Spleen (tissue), 11 donors: Measurements from ENCODE around the gene SEC61B. TPM values are rescaled to one million over a fixed set of nuclear protein-coding genes. Genes with fewer than 3 reads are reported as not detected.

Experiments used
- DNase-seq: peaks from one replicate; pipeline ENCODE4 v3.0.0-alpha.2; 2020
- H3K27ac ChIP-seq, 8 donors: fragments of 200-600 bp; sonication (generic) in 7 of 8; 1 replicate in 4 of 8; 2 replicates in 4 of 8; pipeline versions ENCODE4 v1.5.0 to v1.8.0; 2016 to 2021; ENCODE audit warnings: inconsistent platforms in 4 of 8, mild to moderate bottlenecking in 4 of 8, moderate library complexity in 1 of 8
- H3K27me3 ChIP-seq, 7 donors: fragments of 200-600 bp; sonication (generic) in 6 of 7; replicated peaks in 1 of 7; 1 replicate in 4 of 7; 2 replicates in 3 of 7; pipeline versions ENCODE4 v1.5.0 to v1.8.0; 2016 to 2021; ENCODE audit warnings: inconsistent platforms in 3 of 7, mild to moderate bottlenecking in 1 of 7
- H3K36me3 ChIP-seq, 6 donors: fragments of 200-600 bp; sonication (generic) in 5 of 6; 1 replicate in 4 of 6; 2 replicates in 2 of 6; pipeline versions ENCODE4 v1.5.0 to v1.8.0; 2016 to 2021; ENCODE audit warnings: inconsistent platforms in 2 of 6
- H3K4me1 ChIP-seq, 6 donors: fragments of 200-600 bp; sonication (generic) in 5 of 6; 1 replicate in 3 of 6; 2 replicates in 3 of 6; pipeline versions ENCODE4 v1.5.0 to v1.8.0; 2016 to 2021; ENCODE audit warnings: inconsistent platforms in 3 of 6
- H3K4me3 ChIP-seq, 8 donors: fragments of 200-600 bp; sonication (generic) in 7 of 8; 1 replicate in 4 of 8; 2 replicates in 4 of 8; pipeline versions ENCODE4 v1.5.0 to v1.8.0; 2016 to 2021; ENCODE audit warnings: inconsistent platforms in 4 of 8, mild to moderate bottlenecking in 4 of 8, moderate library complexity in 2 of 8
- H3K9me3 ChIP-seq, 8 donors: fragments of 200-600 bp; sonication (generic) in 7 of 8; 1 replicate in 4 of 8; 2 replicates in 4 of 8; pipeline versions ENCODE4 v1.5.0 to v1.8.0; 2016 to 2021; ENCODE audit warnings: inconsistent platforms in 4 of 8
- CTCF ChIP-seq, 11 experiments: fragments of 200-600 bp in 7 of 11; fragments of 450-650 bp in 4 of 11; sonication (generic) in 4 of 11; IDR thresholded peaks in 8 of 11; conservative IDR thresholded peaks in 3 of 11; 1 replicate in 7 of 11; 2 replicates in 4 of 11; pipeline versions ENCODE4 v1.4.0 to v1.8.0; 2016 to 2021; ENCODE audit warnings: antibody characterized with exemption in 11 of 11, inconsistent platforms in 4 of 11, mild to moderate bottlenecking in 1 of 11
- POLR2A ChIP-seq, 3 donors: fragments of 450-650 bp; IDR thresholded peaks; one replicate each; pipeline ENCODE4 v1.5.1; 2017; ENCODE audit warnings: antibody characterized with exemption in 3 of 3, mild to moderate bottlenecking in 1 of 3
- POLR2AphosphoS5 ChIP-seq, 3 donors: sonication (generic); formaldehyde crosslinking; IDR thresholded peaks; one replicate each; pipeline ENCODE4 v1.5.1; 2017; ENCODE audit warnings: antibody characterized with exemption in 3 of 3
- WGBS, 5 donors: extraction: QIAGEN DNeasy Blood & Tissue Kit in 3 of 5; methylation state at CpG; one replicate each; pipeline versions ENCODE4 v1.1.5 to v1.1.7; 2013 to 2018; 5-methylcytosine and 5-hydroxymethylcytosine counted together
- intact Hi-C: fragments of 100-400 bp; cut with DNase I; formaldehyde crosslinking; loops from one replicate; pipeline ENCODE4 v1.15.0; 2023; ENCODE audit warnings: low total_unique reads
- polyA plus RNA-seq, 3 donors: library from polyadenylated mRNA; stranded (reverse); fragments of 200-250 nt; gene quantifications; one replicate each; pipeline ENCODE4 v1.2.1, GENCODE V29; 2013
- total RNA-seq, 7 donors: library from RNA; depleted of rRNA in 3 of 7; stranded (reverse); fragments of >200 nt in 3 of 7; fragmentation: NEBNext Ultra II Directional in 4 of 7; extraction: Animal tissue kit (Norgen Biotek cat#: 25700) in 4 of 7; gene quantifications; one replicate each; pipeline versions ENCODE4 v1.1.0 to v1.2.1, GENCODE V29; 2016 to 2021
- donor health status: healthy with polysubstance abuse.
- donor health status: DM: no; HTN: no; CAD: no; lungs with moderate emphysema.
- donor health status: DM: no; HTN: no; CAD: no.
- donor health status: Bipolar disorder and iron deficiency.
- donor health status: healthy.
- donor health status: DM: no; HTN: no; CAD: no.
- donor health status: DM: yes; HTN: yes; CAD: no.

SEC61B gene
- total and polyA plus RNA-seq, 10 donors: 70.4 to 244 (median 96.8) TPM

GRCh38 chr9:99189186-99189585 lies 32.9 kb upstream of the SEC61B start:
- 58 to 93% (median 89%) methylated on average over 2 of the region's 2 CpGs for WGBS, 5 donors
- Histone ChIP-seq H3K27me3 (no peaks in the 10 kb centered on the region), H3K27ac (peak overlapping the region in 1 of 8 donors; percentile 17), H3K4me3 (no peak overlapping the region), H3K9me3 (no peaks in the 10 kb centered on the region), H3K4me1 (peaks cover 8 to 28% (median 21%) of the 10 kb centered on the region in 6 donors), H3K36me3 (no peaks in the 10 kb centered on the region)
- intact Hi-C loops: no loop called here
- TF ChIP-seq POLR2AphosphoS5 (IDR thresholded peaks at IDR 0.05) (no peak), CTCF (IDR thresholded peaks at IDR 0.05 in 8 of 11, conservative IDR thresholded peaks at IDR 0.05 in 3 of 11) (no peak), POLR2A (IDR thresholded peaks at IDR 0.05) (no peak)
- no peak for DNase-seq

DNA sequence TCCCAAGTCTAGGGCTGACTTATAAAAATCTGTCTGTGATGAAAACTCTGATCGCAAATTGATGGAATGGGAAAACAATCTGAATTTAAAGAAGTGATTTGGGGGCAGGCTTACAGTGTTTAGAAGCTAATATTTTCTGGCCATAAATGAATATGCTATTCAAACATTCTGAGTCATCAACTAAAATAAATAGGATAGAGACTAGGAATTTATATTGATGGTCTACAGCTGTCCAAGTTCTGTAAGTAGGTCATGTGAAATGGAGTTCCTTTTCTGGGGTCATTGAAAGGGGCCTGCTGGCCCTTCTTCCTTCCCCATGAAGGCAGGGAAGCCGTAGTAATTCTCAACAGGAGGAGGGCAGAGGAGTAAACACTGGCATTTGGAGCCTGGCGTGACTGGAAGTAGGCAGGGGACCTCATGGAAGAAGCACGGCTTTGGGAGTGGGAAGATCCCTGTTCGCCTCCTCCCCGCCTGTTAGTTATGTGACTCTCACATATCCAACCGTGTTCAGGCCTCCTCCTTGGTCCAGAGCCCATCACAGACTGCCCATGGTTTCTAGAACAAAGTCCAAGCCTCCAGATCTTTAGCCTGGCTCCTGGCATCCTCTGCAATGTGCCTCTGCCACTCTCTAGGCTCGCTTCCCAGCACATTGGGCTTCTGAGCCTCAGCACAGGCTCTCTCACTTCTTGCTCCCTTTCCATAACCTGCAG lies 32.0 kb upstream of the SEC61B start:
- Histone ChIP-seq H3K4me1 (peaks cover 0 to 19% (median 12%) of the 10 kb centered on the region in 6 donors), H3K9me3 (no peaks in the 10 kb centered on the region), H3K4me3 (no peak overlapping the region), H3K36me3 (no peaks in the 10 kb centered on the region), H3K27me3 (no peaks in the 10 kb centered on the region), H3K27ac (peak overlapping the region in 4 of 8 donors; percentile 6 to 51 (median 26))
- DNase-seq: no peak
- intact Hi-C loops: no loop called here
- no peak for TF ChIP-seq CTCF (IDR thresholded peaks at IDR 0.05 in 8 of 11, conservative IDR thresholded peaks at IDR 0.05 in 3 of 11)
- TF ChIP-seq POLR2A (IDR thresholded peaks at IDR 0.05): no peak
- no peak for TF ChIP-seq POLR2AphosphoS5 (IDR thresholded peaks at IDR 0.05)
- 71 to 86% (median 78%) methylated on average over 8 of the region's 8 CpGs for WGBS, 5 donors

DNA sequence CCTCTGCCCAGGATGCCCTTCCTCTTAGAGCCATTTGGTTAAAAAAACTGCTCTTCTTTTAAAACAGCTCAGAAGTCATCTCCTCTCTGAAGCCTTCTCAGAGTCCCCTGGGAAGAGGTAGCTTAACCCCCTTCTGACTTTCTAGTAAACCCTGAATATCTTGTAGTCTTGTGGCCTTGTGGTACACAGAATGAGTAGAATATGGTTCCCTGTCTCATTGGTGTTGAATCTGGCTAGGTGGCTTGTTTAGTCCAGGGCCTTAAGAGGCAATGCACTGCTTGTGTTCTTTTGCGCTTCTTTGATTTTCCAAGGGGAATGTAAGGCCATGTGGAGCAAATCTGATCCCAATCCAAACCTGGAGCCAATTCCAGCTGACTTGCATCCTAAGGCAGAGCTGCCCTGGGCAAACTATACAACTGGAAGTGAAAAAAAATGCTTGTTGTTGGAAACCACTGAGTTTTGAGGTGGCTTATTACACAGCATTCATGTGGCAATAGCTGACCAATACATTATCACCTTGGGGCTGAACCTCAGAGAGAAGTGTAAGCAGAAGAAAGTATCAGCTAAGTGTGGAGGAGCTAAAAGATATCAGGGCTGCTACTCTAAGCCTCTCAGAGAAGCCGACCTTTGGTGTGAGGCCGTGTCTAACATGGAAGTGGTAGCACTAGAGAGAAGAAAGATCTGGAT lies 31.3 kb upstream of the SEC61B start:
- DNase-seq: no peak
- H3K4me1 ChIP-seq: peaks cover 0 to 16% (median 10%) of the 10 kb centered on the region in 6 donors
- whole genome bisulfite sequencing, 5 donors: 94 to 98% (median 96%) methylated on average over 3 of the region's 3 CpGs
- TF ChIP-seq POLR2AphosphoS5 (IDR thresholded peaks at IDR 0.05) (no peak), POLR2A (IDR thresholded peaks at IDR 0.05) (no peak), CTCF (IDR thresholded peaks at IDR 0.05 in 8 of 11, conservative IDR thresholded peaks at IDR 0.05 in 3 of 11) (no peak)
- intact Hi-C loops: no loop called here
- H3K36me3 ChIP-seq: no peaks in the 10 kb centered on the region
- no peak overlapping the region for H3K4me3 ChIP-seq
- H3K9me3 ChIP-seq: no peaks in the 10 kb centered on the region
- H3K27me3 ChIP-seq: no peaks in the 10 kb centered on the region
- peak overlapping the region in 3 of 8 donors; percentile 17 to 51 (median 35) for H3K27ac ChIP-seq

- H3K9me3 ChIP-seq: no peaks in the 10 kb centered on the region
- intact Hi-C loops: no loop called here
- 80 to 90% (median 82%) methylated on average over 5 of the region's 5 CpGs for WGBS, 5 donors
- TF ChIP-seq CTCF (IDR thresholded peaks at IDR 0.05 in 8 of 11, conservative IDR thresholded peaks at IDR 0.05 in 3 of 11): no peak
- no peak for TF ChIP-seq POLR2A (IDR thresholded peaks at IDR 0.05)
- TF ChIP-seq POLR2AphosphoS5 (IDR thresholded peaks at IDR 0.05): no peak
- no peak overlapping the region for H3K27ac ChIP-seq
- no peaks in the 10 kb centered on the region for H3K36me3 ChIP-seq
- H3K4me1 ChIP-seq: peaks cover 0 to under 1% (median 0%) of the 10 kb centered on the region in 6 donors
- no peaks in the 10 kb centered on the region for H3K27me3 ChIP-seq
- no peak for DNase-seq
- no peak overlapping the region for H3K4me3 ChIP-seq
Measured at GRCh38 chr9:99192786-99193465, 29.2 kb upstream of the SEC61B start.
